COLO829 (cell line): ENCODE results near the gene PLEKHO2.

Source experiments
- DNase-seq: peaks from one replicate; pipeline ENCODE4 v3.0.0; 2012; ENCODE audit warnings: low spot score

The PLEKHO2 gene

DNA sequence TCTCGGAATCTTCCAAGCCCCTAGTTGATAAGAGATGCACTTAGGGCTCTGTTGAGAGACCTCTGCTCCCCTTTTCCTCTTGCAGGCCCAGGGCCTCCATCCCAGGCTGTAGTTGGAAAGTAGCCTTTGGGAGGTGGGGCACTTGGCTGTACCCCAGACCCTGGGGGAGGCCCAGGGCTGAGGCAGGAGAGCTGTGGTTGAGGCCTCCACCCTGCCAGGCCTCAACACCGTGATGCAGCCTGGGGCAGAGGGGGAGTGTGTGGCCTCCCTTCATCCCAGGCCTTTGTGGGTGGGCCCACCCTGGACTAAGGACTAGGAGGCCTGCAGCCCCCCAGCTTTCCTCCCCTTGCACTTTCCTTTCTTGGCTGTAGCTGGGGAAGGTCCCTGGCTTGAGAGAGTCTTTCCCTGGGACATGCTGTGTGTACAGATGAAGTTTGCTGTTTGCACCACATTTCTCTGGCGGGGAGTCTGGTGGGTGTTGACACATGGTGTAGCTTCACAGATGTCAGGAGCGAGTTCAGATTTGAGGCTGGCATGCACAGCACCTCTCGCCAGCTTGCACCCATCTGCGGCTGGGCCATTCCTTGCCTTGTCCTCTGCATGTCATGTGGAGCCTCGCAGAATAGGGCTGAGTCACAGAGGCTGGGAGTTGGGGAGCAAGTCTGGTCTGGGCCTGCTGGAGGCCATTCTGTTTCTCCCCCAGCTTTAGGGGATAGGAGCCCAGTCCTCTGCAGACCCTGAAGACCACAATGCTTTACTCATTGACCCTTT is 13.7 kb downstream of the PLEKHO2 start:
- DNase-seq, result no peak

DNA sequence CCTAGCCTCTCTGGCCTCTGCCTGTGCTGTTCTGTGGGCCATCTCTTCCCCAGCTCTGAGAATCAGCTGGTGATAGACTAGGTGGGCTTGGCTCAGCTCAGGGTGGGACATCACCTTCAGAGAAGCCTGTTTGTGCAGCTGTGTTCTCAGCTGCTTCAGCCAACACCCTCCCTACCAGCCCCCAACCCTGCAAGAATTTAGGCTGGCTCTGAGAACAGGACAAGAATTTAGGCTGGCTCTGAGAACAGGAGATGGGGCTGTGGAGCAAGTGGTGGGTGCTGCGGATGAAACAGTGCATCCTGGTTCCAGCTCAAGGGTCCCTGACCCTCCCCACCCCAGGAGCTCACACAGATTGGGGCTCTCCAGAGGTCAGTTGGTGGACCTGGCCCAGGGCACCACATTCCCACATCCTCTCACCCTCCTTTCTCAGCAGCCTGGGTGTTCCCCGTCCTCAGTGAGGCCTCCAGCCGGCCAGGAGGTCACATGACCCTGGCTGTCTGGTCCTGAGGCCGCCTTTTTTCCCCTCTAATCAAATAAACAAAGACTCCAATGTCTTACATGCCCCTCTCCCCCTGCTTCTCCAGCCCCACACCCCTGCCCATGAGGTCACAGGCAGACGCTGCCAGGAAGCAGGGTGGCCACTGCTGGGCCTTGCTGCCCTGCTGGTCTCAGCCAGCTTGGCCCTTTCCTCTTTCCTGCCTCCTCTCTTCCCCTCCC is 14.9 kb downstream of the PLEKHO2 start:
- DNase-seq, result peak; percentile 78

DNA sequence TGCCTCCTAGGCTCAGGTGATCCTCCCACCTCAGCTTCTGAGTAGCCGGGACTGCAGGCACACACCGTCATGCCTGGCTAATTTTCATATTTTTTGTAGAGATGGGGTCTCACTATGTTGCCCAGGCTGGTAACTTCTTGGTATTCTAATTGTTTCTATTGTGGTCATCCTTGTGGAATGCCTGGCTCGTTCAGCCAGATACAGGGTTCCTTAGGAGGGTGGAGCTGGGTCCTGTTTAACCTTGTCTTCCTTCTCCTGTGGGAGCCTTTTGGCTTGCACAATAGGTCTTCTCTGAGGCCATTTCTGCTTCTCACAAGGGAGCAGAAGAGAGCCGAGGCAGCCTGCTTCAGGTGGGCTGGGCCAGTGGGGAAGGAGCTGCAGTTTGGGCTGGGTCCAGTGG is 15.7 kb downstream of the PLEKHO2 start:
- DNase-seq, result no peak

DNA sequence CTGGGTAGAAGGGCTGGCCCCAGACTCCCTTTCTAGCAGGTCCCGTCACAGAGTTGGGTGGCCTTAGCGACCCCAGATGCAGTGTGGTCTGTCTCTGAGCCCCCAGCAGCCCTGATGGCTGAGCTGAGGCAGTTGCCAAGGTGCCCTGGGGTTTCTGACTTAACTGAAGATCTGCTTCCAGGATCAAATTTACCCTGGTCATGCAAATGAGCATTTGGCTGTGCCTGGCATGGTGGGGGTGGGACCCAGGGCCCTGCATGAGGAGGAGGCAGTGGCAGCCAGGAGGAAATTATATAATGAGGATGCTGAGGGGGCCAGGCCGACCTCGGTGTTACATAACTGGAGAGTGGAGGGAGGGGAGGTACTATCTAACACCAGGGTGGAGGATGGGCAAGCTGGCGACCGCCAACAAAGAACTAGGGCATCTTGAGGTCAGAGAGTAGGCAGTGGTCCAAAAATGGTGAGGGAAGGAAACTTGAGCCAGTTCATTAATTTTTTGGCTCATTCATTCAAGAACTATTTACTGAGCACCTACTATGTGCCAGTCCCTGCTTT is 16.4 kb downstream of the PLEKHO2 start:
- no peak for DNase-seq

DNA sequence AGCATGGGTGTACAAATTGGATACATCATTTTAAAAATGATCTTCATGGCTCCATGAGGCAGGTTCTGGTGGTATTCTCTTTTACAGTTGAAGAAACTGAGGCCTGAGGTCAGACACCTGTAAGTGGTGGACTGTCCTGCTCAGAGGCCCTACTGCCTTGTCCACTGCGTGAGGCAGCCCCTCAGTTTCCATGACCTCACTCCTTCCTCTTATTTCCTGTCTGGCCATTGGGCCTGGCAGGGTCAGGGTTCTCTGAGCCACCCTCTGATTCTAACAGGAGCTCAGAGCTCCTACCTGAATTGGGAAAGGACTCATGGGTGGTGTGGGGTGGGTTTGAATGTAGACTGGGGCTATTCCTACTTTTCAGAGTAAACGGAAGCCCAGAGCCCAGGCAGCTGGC is 17.5 kb downstream of the PLEKHO2 start:
- no peak for DNase-seq

DNA sequence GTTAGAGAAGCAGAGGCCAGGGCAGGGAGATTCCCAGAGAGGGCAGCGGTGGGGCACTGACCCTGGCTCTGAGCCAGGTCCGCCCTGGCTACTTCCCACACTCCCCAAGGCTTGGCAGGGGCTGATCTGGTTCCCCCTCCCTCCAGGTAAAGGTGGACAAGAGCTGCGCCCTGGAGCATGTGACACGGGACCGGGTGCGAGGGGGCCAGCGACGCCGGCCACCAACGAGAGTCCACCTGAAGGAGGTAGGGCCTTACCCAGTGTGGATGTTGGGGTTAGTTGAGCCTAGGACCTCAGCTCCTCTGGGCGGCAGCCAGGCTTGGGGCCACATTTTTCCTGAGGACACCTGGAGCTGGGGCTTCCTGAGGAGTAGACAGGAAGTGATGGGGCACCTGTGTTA is 19.6 kb downstream of the PLEKHO2 start:
- DNase-seq, result no peak

DNA sequence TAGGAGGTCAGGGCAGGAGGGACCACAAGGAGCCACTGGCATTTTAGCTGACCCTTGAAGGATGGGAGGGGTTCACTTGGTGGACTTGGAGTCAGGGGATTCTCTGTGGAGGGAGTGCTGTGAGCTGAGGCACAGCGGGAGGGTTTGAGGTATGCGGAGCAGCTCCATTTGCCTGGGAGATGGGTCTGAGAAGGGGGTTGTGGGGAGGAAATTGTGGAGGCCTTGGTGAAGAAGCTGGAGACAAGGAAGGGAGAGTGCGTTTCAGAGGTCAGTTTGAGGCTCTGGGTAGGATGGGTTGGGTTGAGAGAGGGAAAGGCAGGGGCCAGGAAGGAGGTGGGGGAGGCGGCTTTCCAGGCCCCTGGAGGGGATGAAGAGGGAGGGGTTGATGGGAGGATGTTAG is 20.2 kb downstream of the PLEKHO2 start:
- no peak for DNase-seq

DNA sequence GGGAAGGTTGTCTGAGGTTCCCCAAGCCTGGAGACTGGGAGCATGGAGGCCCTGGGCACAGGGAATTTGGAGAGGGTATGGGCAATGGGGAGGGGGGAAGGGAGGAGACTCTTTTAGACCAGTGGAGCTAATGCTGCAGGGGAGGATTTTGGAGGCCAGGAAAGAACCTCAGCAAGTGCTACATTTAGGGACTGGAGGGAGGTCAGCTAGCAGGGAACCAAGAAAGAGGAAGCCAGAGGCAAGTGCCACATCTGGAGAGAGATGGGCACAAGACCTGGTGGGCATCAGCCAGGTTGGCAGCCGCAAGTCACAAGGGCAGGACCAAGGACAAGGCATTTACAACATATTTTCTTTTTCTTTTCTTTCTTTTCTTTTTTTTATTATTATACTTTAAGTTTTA is 20.7 kb downstream of the PLEKHO2 start:
- DNase-seq, result no peak

DNA sequence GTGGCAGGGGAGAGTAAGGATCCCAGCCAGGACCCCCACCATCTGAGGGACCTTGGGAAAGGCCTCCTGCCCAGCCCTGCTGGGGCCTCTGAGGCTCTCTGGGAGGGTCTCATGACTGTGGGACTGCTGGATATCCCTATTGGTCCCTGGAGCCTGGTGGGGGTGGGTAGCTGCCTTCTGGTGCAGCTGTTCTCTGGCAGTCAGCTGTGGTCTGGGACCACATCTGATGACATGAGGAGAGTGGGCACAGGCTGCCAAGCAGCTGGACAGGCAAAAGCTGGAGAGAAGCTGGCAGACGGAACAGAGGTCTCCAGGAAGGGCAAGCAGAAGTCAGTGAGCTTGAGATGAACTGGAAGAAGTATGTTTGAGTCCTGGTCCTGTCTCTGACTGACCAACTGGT is 22.4 kb downstream of the PLEKHO2 start:
- no peak for DNase-seq

DNA sequence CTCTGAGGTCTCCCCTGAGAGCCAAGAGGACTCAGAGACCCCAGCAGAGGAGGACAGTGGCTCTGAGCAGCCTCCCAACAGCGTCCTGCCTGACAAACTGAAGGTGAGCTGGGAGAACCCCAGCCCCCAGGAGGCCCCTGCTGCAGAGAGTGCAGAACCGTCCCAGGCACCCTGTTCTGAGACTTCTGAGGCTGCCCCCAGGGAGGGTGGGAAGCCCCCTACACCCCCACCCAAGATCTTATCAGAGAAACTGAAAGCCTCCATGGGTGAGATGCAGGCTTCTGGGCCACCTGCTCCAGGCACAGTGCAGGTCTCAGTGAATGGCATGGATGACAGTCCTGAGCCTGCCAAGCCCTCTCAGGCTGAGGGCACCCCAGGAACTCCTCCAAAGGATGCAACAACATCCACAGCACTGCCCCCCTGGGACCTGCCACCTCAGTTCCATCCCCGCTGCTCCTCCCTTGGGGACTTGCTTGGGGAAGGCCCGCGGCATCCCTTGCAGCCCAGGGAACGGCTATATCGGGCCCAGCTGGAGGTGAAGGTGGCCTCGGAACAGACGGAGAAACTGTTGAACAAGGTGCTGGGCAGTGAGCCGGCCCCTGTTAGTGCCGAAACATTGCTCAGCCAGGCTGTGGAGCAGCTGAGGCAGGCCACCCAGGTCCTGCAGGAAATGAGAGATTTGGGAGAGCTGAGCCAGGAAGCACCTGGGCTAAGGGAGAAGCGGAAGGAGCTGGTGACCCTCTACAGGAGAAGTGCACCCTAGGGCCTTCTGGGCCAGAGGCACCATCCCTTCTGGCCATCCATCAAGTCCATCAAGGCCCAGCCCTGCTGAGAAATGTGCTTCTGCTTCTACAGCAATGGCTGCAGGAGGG is 23.6 kb downstream of the PLEKHO2 start:
- no peak for DNase-seq

DNA sequence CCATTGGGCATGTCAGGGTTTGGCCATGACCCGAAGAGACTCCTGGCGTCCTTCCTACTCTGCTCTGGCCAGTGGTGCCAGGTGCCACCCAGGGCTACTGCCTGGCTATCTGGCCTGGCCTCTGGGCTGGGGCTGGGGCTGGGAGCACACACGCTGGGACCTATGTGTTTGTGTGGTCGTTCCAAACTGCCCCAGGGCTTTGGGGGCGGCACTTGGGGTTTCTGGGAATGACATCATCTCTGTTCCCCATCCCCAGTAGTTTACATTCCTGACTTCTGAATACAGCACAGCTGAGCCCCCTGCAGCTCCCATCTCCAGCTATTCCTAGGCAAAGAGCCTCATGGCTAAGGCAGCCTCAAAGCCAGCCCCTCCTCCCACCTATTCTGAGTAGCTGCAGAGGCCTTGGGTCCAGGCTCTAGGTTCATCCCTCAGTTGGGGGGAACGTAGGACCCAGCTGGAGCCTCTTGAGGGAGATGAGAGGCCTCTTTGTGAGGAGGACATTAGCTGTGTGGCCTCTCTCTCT is 24.3 kb downstream of the PLEKHO2 start:
- no peak for DNase-seq

DNA sequence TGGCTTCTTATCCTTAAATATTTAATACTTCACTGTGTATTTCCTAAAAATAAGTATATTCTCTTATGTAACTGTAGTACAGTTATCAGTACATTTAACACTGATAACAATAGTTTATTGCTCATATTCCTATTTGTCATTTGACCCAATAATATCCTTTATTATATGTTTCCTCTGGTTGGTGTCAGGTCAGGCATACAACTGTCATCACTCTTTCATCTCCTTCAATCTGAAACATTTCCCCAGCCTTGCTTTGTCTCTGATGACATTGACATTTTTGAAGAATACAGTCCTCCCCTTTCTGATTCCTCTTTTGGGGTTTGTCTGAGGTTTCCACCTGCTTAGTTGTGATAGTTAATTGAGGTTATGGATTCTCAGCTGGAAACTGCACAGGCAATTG is 27.8 kb downstream of the PLEKHO2 start:
- no peak for DNase-seq

DNA sequence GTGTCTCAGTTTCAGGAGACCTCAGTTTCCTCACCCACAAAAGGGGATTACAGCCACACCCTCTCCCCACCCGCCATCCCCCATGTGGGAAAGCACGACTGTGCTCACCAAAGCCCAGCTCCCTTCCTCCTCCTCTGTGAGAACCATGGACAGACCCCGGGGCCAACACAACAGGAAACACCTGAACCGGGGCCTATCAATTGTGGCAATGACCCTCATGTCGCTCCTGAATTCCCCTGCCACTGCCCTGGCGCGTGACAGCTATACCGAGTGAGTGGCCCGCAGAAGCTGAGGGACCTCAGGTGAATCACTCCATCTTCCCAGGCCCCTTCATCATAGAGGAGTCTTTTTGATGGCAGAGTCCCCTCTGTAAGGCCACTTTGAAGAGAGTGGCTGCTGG is 28.6 kb downstream of the PLEKHO2 start:
- DNase-seq, result no peak

DNA sequence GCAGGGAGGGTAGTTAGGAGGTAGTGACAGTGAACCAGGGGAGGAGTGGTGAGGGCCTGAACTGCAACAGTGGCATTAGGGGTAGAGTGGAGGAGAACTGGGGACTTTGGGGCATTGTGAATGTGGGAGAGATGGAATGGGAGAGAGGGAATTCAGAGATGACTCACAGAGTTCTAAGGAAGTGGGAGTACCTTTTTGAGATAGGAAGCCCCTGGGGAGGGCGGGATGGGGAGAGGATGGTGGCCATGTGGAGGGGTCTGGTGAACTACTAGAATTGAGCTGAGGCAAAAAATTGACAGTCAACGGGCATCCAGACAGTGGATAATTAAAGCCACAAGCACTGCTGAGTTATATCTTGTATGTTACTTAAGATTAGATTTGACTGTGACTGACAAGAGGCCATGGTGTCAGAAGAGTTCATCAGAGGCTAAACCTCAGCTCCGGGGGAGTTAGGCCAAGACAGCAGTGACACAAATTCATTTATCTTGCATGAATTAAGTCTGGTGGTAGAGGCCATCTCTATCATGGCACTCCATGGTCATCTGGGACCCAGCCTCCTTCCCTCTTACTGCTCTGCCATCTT is 34.0 kb downstream of the PLEKHO2 start:
- no peak for DNase-seq

DNA sequence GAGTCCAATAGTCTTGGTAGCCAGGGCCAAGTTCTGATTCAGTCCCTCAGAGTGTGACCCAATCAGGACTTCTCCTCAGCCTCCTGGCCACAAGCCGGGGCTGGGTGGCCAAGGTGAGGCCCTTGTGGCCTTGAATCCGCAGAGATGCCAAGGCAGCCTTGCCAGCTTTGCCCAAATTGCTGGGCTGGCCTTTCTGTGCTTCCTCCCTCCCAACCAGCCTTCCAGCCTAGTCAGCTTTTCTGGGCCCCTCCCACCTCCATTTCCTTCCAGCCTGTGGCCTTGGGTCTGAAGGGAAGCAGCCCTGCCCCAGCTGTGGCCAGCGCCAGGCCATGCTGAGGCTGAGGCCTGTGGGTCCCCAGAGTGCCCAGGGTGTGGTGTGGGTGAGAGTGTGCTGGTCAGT is 35.7 kb downstream of the PLEKHO2 start:
- no peak for DNase-seq

DNA sequence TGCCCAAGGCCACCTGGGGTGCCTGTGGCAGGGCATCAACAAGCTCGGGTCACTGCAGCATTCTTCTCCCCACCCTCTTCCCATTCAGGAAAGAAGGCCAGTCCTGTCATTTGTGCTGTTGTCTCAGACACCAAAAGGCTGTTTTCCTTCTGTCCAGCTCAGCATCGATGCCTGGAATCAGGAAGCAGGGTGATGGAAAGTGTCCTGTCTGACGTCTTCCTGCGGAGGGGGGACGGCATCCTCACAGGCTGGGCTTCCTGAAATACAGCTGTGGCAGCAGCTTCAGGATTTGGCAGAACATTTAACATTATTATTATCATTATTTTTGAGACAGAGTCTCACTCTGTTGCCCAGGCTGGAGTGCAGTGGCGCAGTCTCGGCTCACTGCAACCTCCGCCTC is 37.0 kb downstream of the PLEKHO2 start:
- DNase-seq, result no peak

DNA sequence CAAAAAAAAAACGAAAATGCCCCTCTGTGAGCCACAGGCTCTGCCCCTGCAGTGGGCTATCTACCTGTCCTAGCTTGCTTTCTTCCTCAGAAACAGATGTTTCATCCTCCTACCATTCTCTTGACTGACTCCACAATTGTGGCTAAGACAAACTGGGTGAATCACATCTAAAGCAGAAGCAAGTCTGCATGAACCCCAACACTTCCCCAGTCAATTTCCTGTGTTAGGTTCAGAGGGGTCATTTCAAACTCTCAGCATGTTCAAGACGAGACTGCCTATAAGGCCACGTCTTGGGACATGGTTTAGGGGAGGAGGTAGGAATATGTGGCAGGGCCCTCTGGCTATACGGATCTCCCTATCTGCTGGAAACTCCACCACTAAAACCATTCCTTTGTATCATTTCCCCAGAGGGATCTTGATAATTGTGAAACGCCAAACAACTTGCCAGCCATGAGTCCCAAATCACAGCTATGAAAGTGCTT is 41.4 kb downstream of the PLEKHO2 start:
- DNase-seq, result peak; percentile 57

DNA sequence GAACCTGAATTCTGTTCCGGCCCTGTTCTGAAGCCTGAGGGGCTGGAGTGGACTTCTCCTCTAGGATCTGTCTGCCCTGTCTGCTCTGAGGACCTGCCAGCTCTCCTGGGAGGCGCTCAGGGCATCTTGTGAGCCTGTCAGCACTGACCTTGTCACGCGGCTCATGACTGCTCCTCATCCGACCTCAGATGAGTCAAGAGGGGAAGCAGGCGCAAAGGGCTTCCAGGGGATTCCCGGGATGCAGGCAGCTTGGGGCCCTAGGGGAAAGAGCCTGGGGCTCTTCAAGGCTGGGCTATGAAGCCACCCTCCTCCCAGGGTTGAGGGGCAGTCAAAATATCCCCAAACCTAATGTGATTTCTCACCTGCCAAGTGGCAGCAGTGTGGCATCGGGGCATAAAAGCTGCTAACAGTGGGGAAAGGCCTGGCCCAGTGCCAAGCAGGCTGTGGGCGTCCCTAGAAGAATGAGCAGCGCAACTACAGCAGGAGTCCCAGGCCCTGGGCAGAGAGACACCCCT is 42.3 kb downstream of the PLEKHO2 start:
- peak; percentile 78 for DNase-seq

DNA sequence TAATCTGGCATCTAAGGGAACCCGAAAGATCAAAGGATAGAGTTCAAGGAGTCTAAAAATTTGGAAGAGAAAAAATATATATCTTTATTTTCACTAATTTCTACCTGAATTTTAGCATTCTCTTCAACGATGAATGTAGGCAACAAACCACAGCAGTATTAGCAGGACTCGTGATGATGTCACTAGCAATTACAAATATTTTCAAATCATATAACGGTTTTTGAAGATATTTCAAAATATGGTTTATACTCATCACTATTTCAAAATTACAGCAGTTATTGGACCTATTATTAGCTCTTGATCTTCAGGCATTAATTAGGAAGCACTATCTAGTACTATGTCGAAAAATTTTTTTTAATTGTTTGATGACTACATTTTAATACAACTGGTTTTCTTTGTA is 43.0 kb downstream of the PLEKHO2 start:
- no peak for DNase-seq

DNA sequence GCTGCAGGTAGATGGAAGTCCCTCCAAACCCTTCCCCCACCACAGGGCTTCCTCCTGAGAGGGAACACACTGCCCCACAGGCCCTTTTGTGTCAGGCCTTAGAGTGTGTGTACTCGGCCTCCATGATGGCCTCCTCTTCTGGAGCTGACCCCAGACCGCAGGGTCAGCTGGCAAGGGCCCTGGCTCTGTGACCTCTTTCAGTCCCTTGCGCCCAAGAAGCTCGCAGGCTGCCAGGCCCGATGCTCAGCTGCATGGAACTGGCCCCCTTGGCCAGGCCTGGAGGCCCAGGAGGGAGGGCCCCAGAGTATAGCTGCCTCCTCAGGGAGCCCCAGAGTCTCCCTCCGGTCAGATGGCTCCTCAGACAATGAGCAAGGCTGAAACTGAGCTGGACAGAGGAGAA is 46.6 kb downstream of the PLEKHO2 start:
- DNase-seq, result no peak

DNA sequence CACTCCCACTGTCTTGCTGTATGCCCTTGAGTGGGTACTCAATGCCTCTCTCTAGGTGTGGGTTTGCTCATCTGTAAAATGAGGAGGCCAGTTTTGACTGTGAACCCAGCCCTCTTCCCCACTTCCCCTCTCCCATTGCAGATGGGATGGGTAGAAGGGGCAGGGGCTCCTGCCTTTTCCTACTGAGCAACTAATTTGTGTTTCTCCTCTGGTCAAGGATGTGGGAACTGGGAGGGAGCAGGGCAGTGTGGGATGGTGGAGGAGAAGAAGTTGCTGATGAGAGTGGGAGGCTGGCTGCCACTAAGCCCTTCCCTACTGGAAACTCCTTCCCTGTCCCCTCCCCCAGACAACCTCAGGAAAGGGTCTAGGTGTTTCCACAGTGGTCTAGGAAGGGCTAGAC is 49.8 kb downstream of the PLEKHO2 start:
- no peak for DNase-seq
